Measurements from ENCODE around the gene PDE1A. TPM values are rescaled to one million over a fixed set of nuclear protein-coding genes. Genes with fewer than 3 reads are reported as not detected.

The PDE1A gene
- total RNA-seq, 1 donor from 2014 or later: 1.9 TPM

GRCh38 chr2:182166841-182167240 is 260.0 kb downstream of the PDE1A start:
- H3K4me3 Mint-ChIP-seq: no peak overlapping the region
- H3K4me1 Mint-ChIP-seq: peaks cover 8% of the 10 kb centered on the region
- H3K36me3 Mint-ChIP-seq: no peaks in the 10 kb centered on the region
- H3K27ac Mint-ChIP-seq: peak overlapping the region; percentile 44
- no peak for TF ChIP-seq CTCF (IDR thresholded peaks at IDR 0.05; ENCODE audit: unreplicated experiment)
- H3K9me3 Mint-ChIP-seq: no peaks in the 10 kb centered on the region
- no peak for DNase-seq (ENCODE audit: low spot score in 2 of 2, unreplicated experiment in 2 of 2)
- H3K27me3 Mint-ChIP-seq (ENCODE audit: low read depth): peaks cover 3% of the 10 kb centered on the region

GRCh38 chr2:182166406-182166805 is 260.4 kb downstream of the PDE1A start:
- Mint-ChIP-seq H3K27me3 (ENCODE audit: low read depth) (peaks cover 5% of the 10 kb centered on the region), H3K36me3 (no peaks in the 10 kb centered on the region), H3K4me3 (no peak overlapping the region), H3K27ac (no peak overlapping the region), H3K4me1 (peaks cover 8% of the 10 kb centered on the region), H3K9me3 (no peaks in the 10 kb centered on the region)
- TF ChIP-seq CTCF (IDR thresholded peaks at IDR 0.05; ENCODE audit: unreplicated experiment): no peak
- no peak for DNase-seq (ENCODE audit: low spot score in 2 of 2, unreplicated experiment in 2 of 2)

GRCh38 chr2:182165202-182165601 is 261.6 kb downstream of the PDE1A start:
- no peak overlapping the region for H3K27ac Mint-ChIP-seq
- H3K9me3 Mint-ChIP-seq: no peaks in the 10 kb centered on the region
- peaks cover 2% of the 10 kb centered on the region for H3K27me3 Mint-ChIP-seq (ENCODE audit: low read depth)
- H3K4me3 Mint-ChIP-seq: no peak overlapping the region
- DNase-seq (ENCODE audit: low spot score in 2 of 2, unreplicated experiment in 2 of 2): no peak
- no peak for TF ChIP-seq CTCF (IDR thresholded peaks at IDR 0.05; ENCODE audit: unreplicated experiment)
- H3K36me3 Mint-ChIP-seq: no peaks in the 10 kb centered on the region
- H3K4me1 Mint-ChIP-seq: peaks cover 8% of the 10 kb centered on the region

GRCh38 chr2:182164686-182165085 is 262.1 kb downstream of the PDE1A start:
- Mint-ChIP-seq H3K36me3 (no peaks in the 10 kb centered on the region), H3K27me3 (ENCODE audit: low read depth) (peaks cover 3% of the 10 kb centered on the region), H3K4me3 (no peak overlapping the region), H3K4me1 (peaks cover 8% of the 10 kb centered on the region), H3K9me3 (no peaks in the 10 kb centered on the region), H3K27ac (no peak overlapping the region)
- no peak for DNase-seq (ENCODE audit: low spot score in 2 of 2, unreplicated experiment in 2 of 2)
- no peak for TF ChIP-seq CTCF (IDR thresholded peaks at IDR 0.05; ENCODE audit: unreplicated experiment)

- no peak for TF ChIP-seq CTCF (IDR thresholded peaks at IDR 0.05; ENCODE audit: unreplicated experiment)
- no peak for DNase-seq (ENCODE audit: low spot score in 2 of 2, unreplicated experiment in 2 of 2)
- H3K27ac Mint-ChIP-seq: no peak overlapping the region
- no peaks in the 10 kb centered on the region for H3K9me3 Mint-ChIP-seq
- H3K36me3 Mint-ChIP-seq: no peaks in the 10 kb centered on the region
- peaks cover 3% of the 10 kb centered on the region for H3K27me3 Mint-ChIP-seq (ENCODE audit: low read depth)
- H3K4me1 Mint-ChIP-seq: peaks cover 8% of the 10 kb centered on the region
- no peak overlapping the region for H3K4me3 Mint-ChIP-seq
These were observed 263.0 kb downstream of the PDE1A start for GRCh38 chr2:182163878-182164277.

GRCh38 chr2:182148344-182148743 is 278.5 kb downstream of the PDE1A start:
- DNase-seq (ENCODE audit: low spot score in 2 of 2, unreplicated experiment in 2 of 2): no peak
- no peak overlapping the region for H3K4me3 Mint-ChIP-seq
- peaks cover 23% of the 10 kb centered on the region for H3K4me1 Mint-ChIP-seq
- no peaks in the 10 kb centered on the region for H3K9me3 Mint-ChIP-seq
- peaks cover 8% of the 10 kb centered on the region for H3K27me3 Mint-ChIP-seq (ENCODE audit: low read depth)
- no peak overlapping the region for H3K27ac Mint-ChIP-seq
- TF ChIP-seq CTCF (IDR thresholded peaks at IDR 0.05; ENCODE audit: unreplicated experiment): no peak
- H3K36me3 Mint-ChIP-seq: no peaks in the 10 kb centered on the region

All from mesothelial cell of epicardium (in vitro differentiated cells).